Activated T-helper 1 cell treated with anti-CD3 and anti-CD28 coated beads, Interleukin-12 subunit alpha, Interleukin-12 subunit beta, Interleukin-2, Interleukin-4 antibody, amounts not matched to agents 30 ng/mL and 10 ng/mL and 1 ng/mL, durations not matched to agents 14 hours and 24 hours and 36 hours (primary cell): ENCODE data around the gene C1QTNF1. TPM values are rescaled to one million over a fixed set of nuclear protein-coding genes. Genes with fewer than 3 reads are reported as not detected.

Experiments
- DNase-seq: peaks from one replicate; pipeline ENCODE4 v3.0.0; 2021; ENCODE audit warnings: low spot score
- H3K27ac Mint-ChIP-seq: one replicate; pipeline ENCODE4 v1.8.0; 2021; ENCODE audit warnings: mild to moderate bottlenecking, mixed read lengths
- H3K27me3 Mint-ChIP-seq: one replicate; pipeline ENCODE4 v1.8.0; 2022; ENCODE audit warnings: mild to moderate bottlenecking, moderate library complexity, mixed read lengths; ENCODE audit not compliant: insufficient read depth
- H3K36me3 Mint-ChIP-seq: one replicate; pipeline ENCODE4 v1.8.0; 2021; ENCODE audit warnings: low read depth, mixed read lengths
- H3K4me1 Mint-ChIP-seq: one replicate; pipeline ENCODE4 v1.8.0; 2021; ENCODE audit warnings: low read depth, mixed read lengths
- H3K4me3 Mint-ChIP-seq: one replicate; pipeline ENCODE4 v1.8.0; 2021; ENCODE audit warnings: mild to moderate bottlenecking, moderate library complexity, mixed read lengths
- H3K9me3 Mint-ChIP-seq: one replicate; pipeline ENCODE4 v1.8.0; 2021; ENCODE audit warnings: mixed read lengths
- intact Hi-C: fragments of 100-400 bp; cut with micrococcal nuclease; formaldehyde crosslinking; loops from one replicate; pipeline ENCODE4 v1.15.1; 2024
- total RNA-seq: library from RNA; stranded (reverse); gene quantifications from 2 replicates; pipeline ENCODE4 v1.2.3, GENCODE V29; 2022

Gene C1QTNF1
- total RNA-seq, 1 donor from 2014 or later = not detected

DNA sequence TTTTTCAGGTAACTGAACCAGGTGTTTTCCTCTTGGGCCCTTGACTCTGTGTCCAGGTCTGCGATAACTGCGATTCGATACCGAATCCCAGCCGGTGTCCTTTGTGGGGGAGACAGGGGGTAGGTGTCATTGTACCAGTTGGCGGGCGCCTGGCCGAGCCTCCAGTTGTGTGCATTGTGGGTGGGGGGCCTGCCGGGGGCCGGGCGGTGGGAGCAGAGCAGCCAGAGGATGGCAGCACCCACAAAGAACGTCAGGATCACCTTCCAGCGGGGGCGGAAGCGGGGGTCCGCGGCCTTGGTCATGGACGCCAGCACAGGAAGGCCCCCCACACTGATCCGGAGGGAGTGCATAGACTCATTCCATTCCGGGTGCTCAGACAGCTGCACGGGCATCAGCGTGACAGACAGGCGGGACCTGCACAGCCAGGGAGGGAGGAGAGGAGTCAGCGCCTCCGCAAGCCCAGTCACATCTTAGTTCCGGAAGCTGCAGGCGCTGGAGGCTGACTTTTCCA is 26.7 kb upstream of the C1QTNF1 start:
- H3K9me3 Mint-ChIP-seq = no peaks in the 10 kb centered on the region
- no peak overlapping the region for H3K4me3 Mint-ChIP-seq
- peaks cover 33% of the 10 kb centered on the region for H3K36me3 Mint-ChIP-seq
- no peak overlapping the region for H3K27ac Mint-ChIP-seq
- H3K4me1 Mint-ChIP-seq = peaks cover 9% of the 10 kb centered on the region
- no peak for DNase-seq
- no peaks in the 10 kb centered on the region for H3K27me3 Mint-ChIP-seq
- intact Hi-C loops = no loop called here

DNA sequence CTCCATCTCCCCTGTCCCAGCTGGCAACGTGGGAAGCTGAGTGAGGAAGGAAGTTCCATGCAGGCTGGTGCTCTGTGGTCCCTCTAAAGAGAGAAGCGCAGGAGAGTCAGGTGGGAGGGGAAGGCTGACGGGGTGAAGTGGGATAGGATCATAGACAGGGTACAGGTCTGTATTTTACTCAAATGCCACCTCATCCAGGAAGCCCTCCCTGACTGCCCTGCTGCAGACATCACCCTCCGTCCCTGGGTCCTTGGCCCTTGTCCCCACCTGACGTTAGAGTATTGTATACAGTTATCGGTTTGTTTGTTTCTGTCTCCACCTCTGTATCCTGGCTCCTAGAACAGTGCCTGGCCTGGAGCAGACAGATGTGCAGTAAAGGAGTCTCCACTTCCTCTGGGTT is 26.1 kb upstream of the C1QTNF1 start:
- DNase-seq = no peak
- peaks cover 32% of the 10 kb centered on the region for H3K36me3 Mint-ChIP-seq
- H3K9me3 Mint-ChIP-seq = no peaks in the 10 kb centered on the region
- H3K4me3 Mint-ChIP-seq = no peak overlapping the region
- intact Hi-C loops = no loop called here
- H3K27ac Mint-ChIP-seq = no peak overlapping the region
- peaks cover 8% of the 10 kb centered on the region for H3K4me1 Mint-ChIP-seq
- no peaks in the 10 kb centered on the region for H3K27me3 Mint-ChIP-seq

DNA sequence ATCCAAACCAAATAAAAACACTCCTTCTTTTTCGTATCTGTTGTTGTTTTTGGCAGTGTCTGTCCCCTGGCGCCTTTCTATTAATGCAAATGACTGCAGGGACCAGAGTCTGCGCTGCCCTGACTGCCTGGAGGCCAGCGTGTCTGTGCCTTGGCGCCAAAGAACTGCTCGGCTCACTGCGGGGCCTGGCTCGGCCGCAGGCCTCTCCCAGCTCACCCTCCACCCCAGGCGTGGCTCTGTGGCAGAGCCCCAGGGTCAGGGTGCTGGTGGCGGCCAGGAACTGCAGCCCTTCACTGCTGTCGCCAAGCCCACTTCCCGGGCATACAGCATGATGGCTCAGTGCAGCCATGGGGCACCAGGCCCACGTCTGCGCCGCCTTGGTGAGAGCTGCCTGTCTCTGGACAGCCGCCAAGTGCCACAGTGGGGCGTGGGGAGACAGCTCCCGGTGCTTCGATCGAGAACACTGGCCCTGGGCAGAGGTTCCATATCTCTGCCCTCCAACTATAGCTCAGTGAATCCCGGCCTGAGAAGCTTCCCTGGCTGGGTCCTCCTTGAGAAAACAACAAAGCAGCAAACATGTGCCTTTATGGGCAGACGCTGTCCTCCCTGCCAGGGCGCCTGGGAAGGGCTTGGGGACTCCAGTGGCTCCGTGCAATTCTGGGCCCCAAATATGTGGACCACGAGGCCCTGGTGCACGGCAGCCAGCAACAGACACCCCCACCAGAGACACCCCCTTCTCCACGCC is 25.5 kb upstream of the C1QTNF1 start:
- no peak for DNase-seq

DNA sequence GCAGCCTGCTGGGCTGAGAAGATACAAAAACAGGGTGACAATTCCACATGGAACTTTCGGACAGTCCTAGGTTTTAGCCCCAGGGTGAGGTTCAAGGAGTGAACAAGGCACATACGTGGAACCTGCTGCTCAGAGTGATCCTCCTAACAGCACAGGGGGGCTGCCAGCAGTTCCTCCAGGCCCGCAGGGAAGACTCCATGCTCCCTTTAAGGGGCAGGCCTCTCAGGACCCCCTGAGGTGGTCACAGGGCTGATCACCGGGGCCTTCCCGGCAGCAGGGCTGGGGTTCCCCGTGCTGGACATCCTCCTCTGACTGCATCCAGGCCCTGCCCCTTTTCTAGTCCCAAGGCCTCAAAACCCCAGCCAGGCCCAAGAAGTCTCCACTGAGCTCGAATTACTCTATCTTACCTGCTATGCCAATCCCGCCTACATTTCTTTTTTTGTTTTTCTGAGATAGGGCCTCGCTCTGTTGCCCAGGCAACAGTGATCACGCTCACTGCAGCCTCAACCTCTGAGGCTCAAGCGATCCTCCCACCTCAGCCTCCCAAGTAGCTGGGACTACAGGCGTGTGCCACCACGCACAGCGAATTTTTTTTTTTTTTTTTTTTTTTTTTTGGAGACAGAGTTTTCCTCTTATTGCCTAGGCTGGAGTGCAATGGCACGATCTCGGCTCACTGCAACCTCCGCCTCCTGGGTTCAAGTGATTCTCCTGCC is 24.8 kb upstream of the C1QTNF1 start:
- no peaks in the 10 kb centered on the region for H3K9me3 Mint-ChIP-seq
- H3K4me1 Mint-ChIP-seq = no peaks in the 10 kb centered on the region
- no peaks in the 10 kb centered on the region for H3K27me3 Mint-ChIP-seq
- H3K36me3 Mint-ChIP-seq = peaks cover 25% of the 10 kb centered on the region
- no peak overlapping the region for H3K27ac Mint-ChIP-seq
- intact Hi-C loops = no loop called here
- no peak overlapping the region for H3K4me3 Mint-ChIP-seq
- DNase-seq = no peak

More for the DNA sequence above, 25.5 kb upstream of the C1QTNF1 start:
- intact Hi-C loops = no loop called here
- peaks cover 2% of the 10 kb centered on the region for H3K4me1 Mint-ChIP-seq
- H3K9me3 Mint-ChIP-seq = no peaks in the 10 kb centered on the region
- H3K4me3 Mint-ChIP-seq = no peak overlapping the region
- no peaks in the 10 kb centered on the region for H3K27me3 Mint-ChIP-seq
- H3K27ac Mint-ChIP-seq = no peak overlapping the region
- H3K36me3 Mint-ChIP-seq = peaks cover 28% of the 10 kb centered on the region

- H3K4me1 Mint-ChIP-seq = no peaks in the 10 kb centered on the region
- no peak overlapping the region for H3K4me3 Mint-ChIP-seq
- no peak overlapping the region for H3K27ac Mint-ChIP-seq
- H3K36me3 Mint-ChIP-seq = peaks cover 25% of the 10 kb centered on the region
- H3K27me3 Mint-ChIP-seq = no peaks in the 10 kb centered on the region
- no peaks in the 10 kb centered on the region for H3K9me3 Mint-ChIP-seq
- DNase-seq = no peak
- intact Hi-C loops = no loop called here
Measured at GRCh38 chr17:78999947-79000395, 24.0 kb upstream of the C1QTNF1 start.

GRCh38 chr17:79000396-79001189 is 23.4 kb upstream of the C1QTNF1 start:
- Mint-ChIP-seq H3K9me3 (no peaks in the 10 kb centered on the region), H3K36me3 (peaks cover 23% of the 10 kb centered on the region), H3K4me1 (peaks cover 2% of the 10 kb centered on the region), H3K27me3 (no peaks in the 10 kb centered on the region), H3K27ac (no peak overlapping the region), H3K4me3 (no peak overlapping the region)
- intact Hi-C loops = no loop called here
- no peak for DNase-seq

DNA sequence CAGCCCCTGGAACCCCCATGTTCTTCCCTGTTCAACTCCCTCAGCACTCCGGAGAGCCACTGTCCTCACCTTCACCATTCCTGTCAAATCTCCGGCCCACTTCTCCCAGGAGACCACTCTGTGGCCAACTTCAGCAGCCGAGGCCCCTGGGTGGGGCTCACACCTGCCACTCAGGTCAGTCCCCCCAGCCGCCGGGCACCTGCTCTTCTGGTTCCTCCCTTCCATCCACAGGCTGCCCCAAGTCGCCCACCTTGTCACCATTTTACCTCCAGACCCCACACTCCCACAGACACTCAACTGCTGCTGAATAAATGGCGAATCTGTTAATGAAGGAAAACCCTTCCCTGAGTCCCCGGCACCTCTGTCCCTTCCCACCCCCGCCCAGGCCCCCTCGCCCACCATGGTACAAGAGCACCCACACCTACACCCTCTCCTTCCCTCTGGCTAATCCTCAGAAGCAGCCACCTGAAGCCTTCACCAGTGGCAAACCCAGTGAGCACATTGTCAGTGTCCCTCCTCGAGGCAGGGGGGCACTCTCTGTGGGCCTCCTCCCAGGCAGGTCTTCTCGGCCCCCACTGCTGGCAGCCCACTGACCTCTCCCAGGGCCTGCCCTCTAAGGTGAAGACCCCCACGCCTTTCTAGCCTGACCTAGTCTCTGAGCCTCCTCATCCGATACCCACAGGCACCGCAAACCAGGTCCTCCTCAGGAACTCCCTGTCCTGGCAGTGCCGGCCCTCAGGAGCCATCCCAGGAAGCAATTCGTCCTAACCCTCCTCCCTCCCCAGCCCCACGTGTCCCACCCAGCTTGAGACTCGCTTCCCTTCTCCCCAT is 22.6 kb upstream of the C1QTNF1 start:
- peaks cover 20% of the 10 kb centered on the region for H3K36me3 Mint-ChIP-seq

DNA sequence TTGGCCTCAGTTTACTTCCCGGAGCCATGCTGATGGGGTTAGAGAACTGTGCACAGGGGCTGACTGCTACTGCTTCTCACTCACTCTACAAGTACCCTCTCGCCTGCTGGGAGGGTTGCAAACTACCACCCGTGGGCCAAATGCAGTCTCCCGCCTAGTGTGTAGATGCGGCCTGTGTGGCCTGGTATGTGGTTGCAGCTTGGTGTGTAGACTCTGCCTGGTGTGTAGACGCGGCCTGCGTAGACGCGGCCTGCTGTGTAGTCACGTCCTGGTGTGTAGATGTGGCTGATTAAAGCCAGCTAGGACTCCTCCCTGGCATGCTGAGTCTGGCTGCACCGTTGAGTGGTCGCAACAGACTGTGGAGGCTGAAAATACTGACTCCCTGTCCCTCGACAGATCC is 21.7 kb upstream of the C1QTNF1 start:
- no peak overlapping the region for H3K4me3 Mint-ChIP-seq
- DNase-seq = no peak
- H3K27me3 Mint-ChIP-seq = no peaks in the 10 kb centered on the region
- no peak overlapping the region for H3K27ac Mint-ChIP-seq
- H3K4me1 Mint-ChIP-seq = peaks cover 19% of the 10 kb centered on the region
- peaks cover 18% of the 10 kb centered on the region for H3K36me3 Mint-ChIP-seq
- H3K9me3 Mint-ChIP-seq = no peaks in the 10 kb centered on the region
- intact Hi-C loops = no loop called here

More for the DNA sequence above, 22.6 kb upstream of the C1QTNF1 start:
- H3K9me3 Mint-ChIP-seq = no peaks in the 10 kb centered on the region
- no peak overlapping the region for H3K4me3 Mint-ChIP-seq
- peaks cover 10% of the 10 kb centered on the region for H3K4me1 Mint-ChIP-seq
- no peaks in the 10 kb centered on the region for H3K27me3 Mint-ChIP-seq
- DNase-seq = no peak
- intact Hi-C loops = no loop called here
- no peak overlapping the region for H3K27ac Mint-ChIP-seq

DNA sequence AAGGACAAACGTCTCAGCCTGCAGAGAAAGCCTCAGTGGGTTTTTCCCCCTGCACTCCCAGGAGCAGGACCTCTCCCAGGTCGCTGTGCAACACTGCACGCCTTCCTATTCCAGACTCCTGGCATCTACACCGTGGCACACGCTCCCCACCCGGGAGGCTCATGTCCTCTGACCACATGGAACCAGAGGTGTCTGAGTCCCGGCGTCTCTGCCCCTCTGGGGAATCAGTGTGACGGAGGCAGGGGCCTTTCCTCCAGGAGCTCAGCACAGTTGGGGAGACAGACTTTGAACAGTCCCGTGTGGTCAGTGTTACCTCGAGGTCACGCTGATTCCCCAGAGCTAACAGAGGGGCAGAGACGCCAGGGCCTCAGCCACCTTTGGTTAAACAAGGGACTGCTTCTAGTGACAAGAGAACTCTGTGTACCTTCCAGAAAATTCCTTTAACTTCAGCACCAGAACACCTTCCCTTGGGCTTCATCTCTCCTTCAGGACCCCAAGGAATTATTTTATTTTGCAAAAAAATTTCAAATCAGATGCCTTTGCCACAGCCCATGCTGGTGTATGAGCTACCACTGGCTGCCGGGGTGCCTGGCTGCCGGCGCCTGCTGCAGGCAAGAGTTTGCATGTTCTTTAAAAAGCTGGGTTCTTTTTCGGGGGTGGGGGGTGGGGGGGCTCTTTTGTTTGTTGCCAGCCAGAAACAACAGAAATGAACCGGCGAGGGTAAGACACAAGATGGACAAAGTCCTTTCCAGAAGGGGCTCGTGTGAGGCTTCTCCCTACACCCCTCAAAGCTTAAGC is 21.0 kb upstream of the C1QTNF1 start:
- Mint-ChIP-seq H3K27ac (no peak overlapping the region), H3K9me3 (no peaks in the 10 kb centered on the region), H3K4me3 (no peak overlapping the region), H3K36me3 (peaks cover 18% of the 10 kb centered on the region), H3K27me3 (no peaks in the 10 kb centered on the region), H3K4me1 (peaks cover 26% of the 10 kb centered on the region)
- no peak for DNase-seq
- intact Hi-C loops = no loop called here

DNA sequence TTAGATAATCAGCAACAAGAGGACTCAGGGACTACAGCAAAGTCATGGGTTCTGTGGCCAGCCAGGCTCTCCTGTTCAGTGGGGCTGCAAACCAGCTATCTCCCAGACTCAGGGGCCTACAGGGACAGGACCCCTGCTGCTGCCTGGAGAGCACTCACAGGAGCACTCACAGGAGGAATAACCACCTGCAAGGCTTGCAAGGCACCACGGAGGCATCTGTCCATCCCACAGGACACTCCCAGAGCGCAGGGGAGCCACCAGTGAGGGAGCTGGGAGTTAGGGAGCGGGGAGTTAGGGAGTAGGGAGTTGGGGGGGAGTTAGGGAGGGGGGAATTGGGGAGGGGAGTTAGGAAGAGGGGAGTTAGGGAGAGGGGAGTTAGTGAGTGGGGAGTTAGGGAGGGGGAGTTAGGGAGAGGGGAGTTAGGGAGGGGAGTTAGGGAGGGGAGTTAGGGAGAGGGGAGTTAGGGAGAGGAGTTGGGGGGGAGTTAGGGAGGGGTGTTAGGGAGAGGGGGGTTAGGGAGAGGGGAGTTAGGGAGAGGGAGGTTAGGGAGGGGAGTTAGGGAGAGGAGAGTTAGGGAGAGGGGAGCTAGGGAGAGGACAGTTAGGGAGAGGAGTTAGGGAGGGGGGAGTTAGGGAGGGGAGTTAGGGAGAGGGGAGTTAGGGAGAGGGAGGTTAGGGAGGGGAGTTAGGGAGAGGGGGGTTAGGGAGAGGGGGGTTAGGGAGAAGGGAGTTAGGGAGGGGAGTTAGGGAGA is 20.1 kb upstream of the C1QTNF1 start:
- intact Hi-C loops = no loop called here
- Mint-ChIP-seq H3K4me3 (no peak overlapping the region), H3K9me3 (no peaks in the 10 kb centered on the region), H3K4me1 (peaks cover 35% of the 10 kb centered on the region), H3K36me3 (peaks cover 24% of the 10 kb centered on the region), H3K27me3 (no peaks in the 10 kb centered on the region), H3K27ac (no peak overlapping the region)
- DNase-seq = no peak
